Kidney (tissue), 14 donors: ENCODE results near the gene AGPS. TPM values are rescaled to one million over a fixed set of nuclear protein-coding genes. Genes with fewer than 3 reads are reported as not detected.
"Not testable (repeated sequence)": the region's sequence is repeated elsewhere in the genome, so short reads cannot be mapped to it uniquely, and the experiment has no call there.

ENCODE experiments used
- DNase-seq, 5 donors: peaks; one replicate each; pipeline ENCODE4 v3.0.0-alpha.2; 2013 to 2020
- FAIRE-seq: peaks from 2 replicates; lab custom pipeline; 2012; peaks lifted over from hg19 to GRCh38; lab: Jason Lieb, UNC
- H3K27ac ChIP-seq, 2 donors: one replicate each; pipeline ENCODE4 v1.7.0; 2013; ENCODE audit warnings: low read depth in 2 of 2, low read length in 2 of 2, inconsistent platforms in 1 of 2
- H3K27me3 ChIP-seq: one replicate; pipeline ENCODE4 v1.7.1; 2013; ENCODE audit warnings: low read length, inconsistent platforms; ENCODE audit not compliant: control insufficient read depth, insufficient read depth
- H3K36me3 ChIP-seq, 3 donors: one replicate each; pipeline versions ENCODE4 v1.7.0 to v1.7.1; 2013; ENCODE audit warnings: low read length in 3 of 3, control low read depth in 1 of 3, inconsistent platforms in 1 of 3; ENCODE audit not compliant: insufficient read depth in 3 of 3, control insufficient read depth in 2 of 3
- H3K4me1 ChIP-seq, 3 donors: one replicate each; pipeline versions ENCODE4 v1.7.0 to v1.7.1; 2013; ENCODE audit warnings: low read length in 3 of 3, inconsistent platforms in 1 of 3, low read depth in 1 of 3; ENCODE audit not compliant: control insufficient read depth in 2 of 3, insufficient read depth in 2 of 3
- H3K4me3 ChIP-seq, 3 donors: one replicate each; pipeline versions ENCODE4 v1.7.0 to v1.8.1; 2013; ENCODE audit warnings: low read length in 3 of 3, control low read depth in 1 of 3, inconsistent platforms in 1 of 3
- H3K9ac ChIP-seq, 3 donors: one replicate each; pipeline versions ENCODE4 v1.7.0 to v1.7.1; 2013; ENCODE audit warnings: low read length in 3 of 3, control low read depth in 1 of 3, inconsistent platforms in 1 of 3
- H3K9me3 ChIP-seq, 3 donors: one replicate each; pipeline versions ENCODE4 v1.7.0 to v1.7.1; 2013; ENCODE audit warnings: low read length in 3 of 3, control low read depth in 1 of 3, inconsistent platforms in 1 of 3; ENCODE audit not compliant: control insufficient read depth in 2 of 3, insufficient read depth in 1 of 3
- CTCF ChIP-seq: IDR thresholded peaks from 3 replicates; pipeline ENCODE4 v1.5.1; 2012; ENCODE audit warnings: mild to moderate bottlenecking, moderate library complexity, borderline replicate concordance; ENCODE audit not compliant: insufficient read depth; ENCODE audit errors: extremely low read depth
- intact Hi-C: fragments of 100-400 bp; cut with DNase I; formaldehyde crosslinking; loops from one replicate; pipeline ENCODE4 v1.11.1; 2022
- polyA plus RNA-seq: library from polyadenylated mRNA; stranded (reverse); fragments of 350-450 nt; fragmentation: Illumina TruSeq; extraction: RNeasy Lipid Tissue Mini Kit (QIAGEN cat#74804); gene quantifications from one replicate; pipeline ENCODE4 v1.2.3, GENCODE V29; 2014; ENCODE audit warnings: low read depth, low replicate concordance; ENCODE audit not compliant: insufficient read depth
- total RNA-seq: library from RNA; stranded (reverse); fragmentation: NEBNext Ultra II Directional; extraction: Animal tissue kit (Norgen Biotek cat#: 25700); gene quantifications from one replicate; pipeline ENCODE4 v1.2.1, GENCODE V29; 2021
- donor health status: control.
- donor health status: control.
- donor health status: control.
- donor health status: control.
- donor health status: control.
- donor health status: DM: yes; HTN: yes; CAD: no.
- donor health status: Normal renal cell carcinoma (clear cell type).

AGPS gene
- total and polyA plus RNA-seq, 2 donors from 2014 or later: 7.9 to 45.7 TPM

- Histone ChIP-seq H3K9ac (no peak overlapping the region), H3K4me1 (no peaks in the 10 kb centered on the region), H3K36me3 (peaks cover 0 to 15% (median 2%) of the 10 kb centered on the region in 3 donors), H3K27me3 (no peaks in the 10 kb centered on the region), H3K4me3 (no peak overlapping the region), H3K27ac (no peak overlapping the region), H3K9me3 (peaks cover 0 to 4% (median 0%) of the 10 kb centered on the region in 3 donors)
- DNase-seq: no peak
- no peak for TF ChIP-seq CTCF
- FAIRE-seq: no peak
- intact Hi-C loops: no loop called here
Observed at GRCh38 chr2:177448031-177448430, 55.5 kb downstream of the AGPS start.

DNA sequence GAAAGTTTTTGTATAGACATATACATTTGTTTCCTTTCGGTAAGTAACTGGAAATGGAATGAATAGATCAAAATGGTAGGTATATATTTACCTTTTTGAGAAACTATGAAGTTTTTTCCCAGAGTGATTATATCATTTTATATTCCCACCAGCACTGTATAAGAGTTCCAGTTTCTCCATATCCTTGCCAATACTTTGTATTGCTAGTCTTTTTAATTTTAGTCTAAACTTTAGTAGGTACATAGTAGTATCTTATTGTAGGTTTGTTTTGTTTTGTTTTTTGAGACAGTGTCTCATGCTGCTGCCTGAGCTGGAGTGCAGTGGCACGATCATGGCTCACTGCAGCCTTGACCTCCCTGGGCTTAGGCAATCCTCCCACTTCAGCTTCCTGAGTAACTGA is 56.6 kb downstream of the AGPS start:
- no peak overlapping the region for H3K9ac ChIP-seq
- no peaks in the 10 kb centered on the region for H3K4me1 ChIP-seq
- FAIRE-seq: no peak
- TF ChIP-seq CTCF: no peak
- peaks cover 0 to 4% (median 0%) of the 10 kb centered on the region in 3 donors for H3K9me3 ChIP-seq
- no peak overlapping the region for H3K4me3 ChIP-seq
- no peaks in the 10 kb centered on the region for H3K27me3 ChIP-seq
- H3K27ac ChIP-seq: no peak overlapping the region
- peaks cover 0 to 9% (median 2%) of the 10 kb centered on the region in 3 donors for H3K36me3 ChIP-seq
- intact Hi-C loops: no loop called here
- no peak for DNase-seq

- TF ChIP-seq CTCF: no peak
- Histone ChIP-seq H3K36me3 (no peaks in the 10 kb centered on the region), H3K4me1 (no peaks in the 10 kb centered on the region), H3K27ac (no peak overlapping the region), H3K9ac (no peak overlapping the region), H3K4me3 (no peak overlapping the region), H3K9me3 (no peaks in the 10 kb centered on the region), H3K27me3 (no peaks in the 10 kb centered on the region)
- intact Hi-C loops: no loop called here
- no peak for FAIRE-seq
- DNase-seq: no peak
Observed at GRCh38 chr2:177455187-177455586, 62.6 kb downstream of the AGPS start.

- not testable (repeated sequence) for DNase-seq
Observed at GRCh38 chr2:177459756-177460155, 67.2 kb downstream of the AGPS start.

More at GRCh38 chr2:177459756-177460155, 67.2 kb downstream of the AGPS start:
- H3K27ac ChIP-seq, H3K27me3 ChIP-seq, H3K4me3 ChIP-seq, H3K36me3 ChIP-seq, FAIRE-seq, H3K9ac ChIP-seq, H3K4me1 ChIP-seq, H3K9me3 ChIP-seq, intact Hi-C loops: not testable (repeated sequence)
